ENCODE data around the gene GHRH.

GHRH gene

GRCh38 chr20:37261714-37262113 is at the start of gene GHRH:
GHRH (minus strand) TSS chr20:37261814; CDS start chr20:37256889, 4,925 bp downstream.
- H3K9me3 Mint-ChIP-seq: no peaks in the 10 kb centered on the region
- H3K27ac Mint-ChIP-seq: no peak within 1 kb of the TSS
- no peaks in the 10 kb centered on the region for H3K27me3 Mint-ChIP-seq
- H3K4me1 Mint-ChIP-seq: no peaks in the 10 kb centered on the region
- no peak within 1 kb of the TSS for H3K4me3 Mint-ChIP-seq
- H3K36me3 Mint-ChIP-seq: no peaks in the 10 kb centered on the region

DNA sequence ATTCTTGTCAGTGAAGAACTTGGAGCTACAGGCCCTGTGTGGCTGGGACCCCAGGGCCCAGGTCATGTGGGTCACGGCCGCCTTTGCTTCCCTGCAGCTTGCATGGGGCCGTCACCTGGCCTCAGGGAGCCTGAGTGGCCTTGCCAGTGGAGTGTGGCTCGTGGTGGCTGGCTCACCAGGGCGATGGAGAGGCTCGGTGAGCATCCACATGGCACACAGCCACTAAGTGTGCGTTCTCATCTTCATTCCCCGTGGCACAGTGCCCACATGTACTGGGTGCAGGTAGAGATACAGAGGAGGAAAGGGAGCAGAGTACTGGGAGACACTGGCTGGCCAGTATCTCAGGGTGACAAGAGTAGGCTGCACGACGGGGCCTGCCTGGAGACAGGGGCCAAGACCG is 49.3 kb upstream of the GHRH start:
- H3K4me3 Mint-ChIP-seq: no peak overlapping the region
- H3K9me3 Mint-ChIP-seq: no peaks in the 10 kb centered on the region
- H3K4me1 Mint-ChIP-seq: peaks cover 25% of the 10 kb centered on the region
- H3K27ac Mint-ChIP-seq: no peak overlapping the region
- peaks cover 3% of the 10 kb centered on the region for H3K36me3 Mint-ChIP-seq
- H3K27me3 Mint-ChIP-seq: no peaks in the 10 kb centered on the region

- Mint-ChIP-seq H3K4me1 (peaks cover 21% of the 10 kb centered on the region), H3K9me3 (no peaks in the 10 kb centered on the region), H3K36me3 (peaks cover 3% of the 10 kb centered on the region), H3K4me3 (no peak overlapping the region), H3K27me3 (no peaks in the 10 kb centered on the region), H3K27ac (no peak overlapping the region)
These were observed 48.4 kb upstream of the GHRH start for GRCh38 chr20:37309936-37310590.

DNA sequence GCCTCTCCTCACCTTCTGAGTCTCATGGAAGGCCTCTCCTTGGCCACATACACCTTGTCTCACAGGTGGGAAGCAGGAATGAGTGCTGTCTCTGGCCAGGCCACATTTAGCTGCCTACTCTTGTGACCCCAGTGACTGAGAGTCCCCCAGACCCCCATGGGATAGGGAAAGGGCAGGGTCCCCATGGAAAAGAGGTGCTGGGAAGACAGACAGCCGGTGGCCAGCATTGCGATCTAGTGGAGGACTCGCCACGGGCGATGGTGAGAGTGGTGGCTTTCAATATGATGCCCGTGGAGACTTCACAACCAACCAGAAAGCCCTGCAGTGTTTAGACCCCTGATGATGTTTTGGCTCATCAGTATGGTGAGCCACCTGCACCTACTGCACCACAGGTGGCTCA is 47.7 kb upstream of the GHRH start:
- Mint-ChIP-seq H3K9me3 (no peaks in the 10 kb centered on the region), H3K36me3 (peaks cover 8% of the 10 kb centered on the region), H3K4me3 (no peak overlapping the region), H3K27me3 (no peaks in the 10 kb centered on the region), H3K4me1 (peaks cover 24% of the 10 kb centered on the region), H3K27ac (no peak overlapping the region)

- H3K36me3 Mint-ChIP-seq: peaks cover 10% of the 10 kb centered on the region
- H3K27ac Mint-ChIP-seq: no peak overlapping the region
- H3K9me3 Mint-ChIP-seq: no peaks in the 10 kb centered on the region
- H3K4me1 Mint-ChIP-seq: peaks cover 19% of the 10 kb centered on the region
- no peak overlapping the region for H3K4me3 Mint-ChIP-seq
- H3K27me3 Mint-ChIP-seq: no peaks in the 10 kb centered on the region
These were observed 46.8 kb upstream of the GHRH start for GRCh38 chr20:37308086-37309050.

DNA sequence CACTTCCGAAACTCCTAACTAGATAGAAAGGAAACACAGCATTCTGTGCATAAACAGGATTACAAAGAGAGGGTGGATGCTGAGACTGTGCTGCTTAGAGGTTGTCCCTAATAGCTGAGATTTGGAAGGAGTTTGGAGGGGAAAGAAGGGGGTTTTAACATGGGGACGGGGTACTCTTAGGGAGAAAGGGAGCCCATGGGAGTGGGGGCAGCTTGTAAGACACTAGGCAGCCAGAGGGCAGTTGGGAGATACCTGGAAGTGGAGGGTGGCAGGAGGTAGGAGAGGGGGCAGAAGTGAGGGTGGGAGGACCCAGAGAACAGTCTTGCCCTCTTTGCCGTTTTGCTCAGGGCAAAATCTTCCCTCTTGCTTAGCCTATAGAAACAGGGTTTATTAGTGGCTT is 44.2 kb upstream of the GHRH start:
- peaks cover 15% of the 10 kb centered on the region for H3K4me1 Mint-ChIP-seq
- H3K4me3 Mint-ChIP-seq: no peak overlapping the region
- H3K27ac Mint-ChIP-seq: no peak overlapping the region
- H3K36me3 Mint-ChIP-seq: peaks cover 14% of the 10 kb centered on the region
- no peaks in the 10 kb centered on the region for H3K27me3 Mint-ChIP-seq
- no peaks in the 10 kb centered on the region for H3K9me3 Mint-ChIP-seq

DNA sequence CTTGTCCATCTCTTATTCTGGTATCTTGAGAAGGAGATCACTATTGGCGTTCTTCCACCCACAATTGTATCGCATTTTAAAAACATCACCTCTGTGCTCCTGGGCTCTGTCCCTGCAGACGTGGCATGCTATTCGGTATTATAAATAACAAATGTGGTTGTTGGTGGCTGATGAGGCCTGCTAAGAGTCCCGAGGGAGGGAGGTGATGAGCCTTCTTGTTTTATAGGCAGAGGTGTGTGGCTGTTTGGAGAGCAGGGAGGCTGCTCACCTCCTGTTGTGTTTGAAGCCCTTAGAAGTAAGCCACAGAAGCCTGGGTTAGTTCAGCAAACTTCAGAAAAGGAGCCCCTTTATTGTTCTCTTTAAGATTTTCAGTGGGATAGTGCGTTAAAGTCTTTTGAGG is 43.5 kb upstream of the GHRH start:
- no peaks in the 10 kb centered on the region for H3K9me3 Mint-ChIP-seq
- H3K4me1 Mint-ChIP-seq: peaks cover 22% of the 10 kb centered on the region
- H3K27ac Mint-ChIP-seq: no peak overlapping the region
- H3K36me3 Mint-ChIP-seq: peaks cover 16% of the 10 kb centered on the region
- no peak overlapping the region for H3K4me3 Mint-ChIP-seq
- no peaks in the 10 kb centered on the region for H3K27me3 Mint-ChIP-seq

DNA sequence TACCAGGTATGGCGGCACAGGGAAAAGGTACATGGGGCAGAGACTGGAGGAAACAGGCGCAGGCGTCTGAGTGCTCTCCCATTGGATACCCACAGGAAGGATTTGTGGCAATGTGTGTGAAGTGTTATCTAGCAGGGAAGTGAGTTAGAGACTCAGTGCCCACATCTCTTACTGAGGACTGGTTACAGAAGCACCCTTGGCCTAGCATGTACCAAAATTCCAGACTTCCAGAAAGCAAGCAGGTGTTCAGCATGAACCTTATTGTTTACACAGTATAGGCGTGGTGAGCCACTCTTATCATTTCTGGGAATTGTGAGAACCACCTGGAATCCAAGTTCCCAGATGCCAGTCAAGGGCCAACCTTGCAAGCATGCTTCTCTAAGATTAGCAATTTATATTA is 42.0 kb upstream of the GHRH start:
- Mint-ChIP-seq H3K4me3 (no peak overlapping the region), H3K27ac (no peak overlapping the region), H3K36me3 (peaks cover 14% of the 10 kb centered on the region), H3K27me3 (no peaks in the 10 kb centered on the region), H3K4me1 (peaks cover 21% of the 10 kb centered on the region), H3K9me3 (no peaks in the 10 kb centered on the region)

DNA sequence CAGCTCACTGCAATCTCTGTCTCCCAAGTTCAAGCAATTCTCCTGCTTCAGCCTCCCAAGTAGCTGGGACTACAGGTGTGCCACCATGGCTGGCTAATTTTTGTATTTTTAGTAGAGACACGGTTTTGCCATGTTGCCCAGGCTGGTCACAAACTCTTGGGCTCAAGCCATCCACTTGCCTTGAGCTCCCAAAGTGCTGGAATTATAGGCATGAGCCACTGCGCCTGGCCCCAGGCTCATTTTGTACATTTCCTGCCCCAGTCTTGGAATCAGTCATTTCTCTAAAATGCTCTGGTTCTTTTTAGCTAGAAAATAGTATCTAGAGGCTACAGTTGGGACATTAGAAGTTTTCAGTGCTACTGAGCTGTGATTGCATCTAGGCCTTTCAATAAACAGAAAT is 41.4 kb upstream of the GHRH start:
- no peaks in the 10 kb centered on the region for H3K27me3 Mint-ChIP-seq
- H3K4me1 Mint-ChIP-seq: peaks cover 22% of the 10 kb centered on the region
- H3K9me3 Mint-ChIP-seq: no peaks in the 10 kb centered on the region
- no peak overlapping the region for H3K27ac Mint-ChIP-seq
- no peak overlapping the region for H3K4me3 Mint-ChIP-seq
- H3K36me3 Mint-ChIP-seq: peaks cover 15% of the 10 kb centered on the region

GRCh38 chr20:37301558-37301957 is 39.9 kb upstream of the GHRH start:
- Mint-ChIP-seq H3K4me3 (no peak overlapping the region), H3K27me3 (no peaks in the 10 kb centered on the region), H3K9me3 (no peaks in the 10 kb centered on the region), H3K36me3 (peaks cover 15% of the 10 kb centered on the region), H3K27ac (peak overlapping the region; percentile 41), H3K4me1 (peaks cover 31% of the 10 kb centered on the region)

- H3K27me3 Mint-ChIP-seq: no peaks in the 10 kb centered on the region
- H3K4me1 Mint-ChIP-seq: peaks cover 35% of the 10 kb centered on the region
- H3K4me3 Mint-ChIP-seq: no peak overlapping the region
- H3K27ac Mint-ChIP-seq: no peak overlapping the region
- no peaks in the 10 kb centered on the region for H3K9me3 Mint-ChIP-seq
- H3K36me3 Mint-ChIP-seq: peaks cover 15% of the 10 kb centered on the region
These were observed 39.5 kb upstream of the GHRH start for GRCh38 chr20:37301120-37301519.

- peaks cover 43% of the 10 kb centered on the region for H3K4me1 Mint-ChIP-seq
- H3K4me3 Mint-ChIP-seq: no peak overlapping the region
- H3K36me3 Mint-ChIP-seq: peaks cover 17% of the 10 kb centered on the region
- H3K27ac Mint-ChIP-seq: no peak overlapping the region
- H3K9me3 Mint-ChIP-seq: no peaks in the 10 kb centered on the region
- H3K27me3 Mint-ChIP-seq: no peaks in the 10 kb centered on the region
These were observed 38.3 kb upstream of the GHRH start for GRCh38 chr20:37299718-37300528.

GRCh38 chr20:37298190-37298939 is 36.8 kb upstream of the GHRH start:
- peaks cover 49% of the 10 kb centered on the region for H3K4me1 Mint-ChIP-seq
- H3K36me3 Mint-ChIP-seq: peaks cover 17% of the 10 kb centered on the region
- no peak overlapping the region for H3K4me3 Mint-ChIP-seq
- H3K27ac Mint-ChIP-seq: no peak overlapping the region
- no peaks in the 10 kb centered on the region for H3K9me3 Mint-ChIP-seq
- H3K27me3 Mint-ChIP-seq: no peaks in the 10 kb centered on the region

DNA sequence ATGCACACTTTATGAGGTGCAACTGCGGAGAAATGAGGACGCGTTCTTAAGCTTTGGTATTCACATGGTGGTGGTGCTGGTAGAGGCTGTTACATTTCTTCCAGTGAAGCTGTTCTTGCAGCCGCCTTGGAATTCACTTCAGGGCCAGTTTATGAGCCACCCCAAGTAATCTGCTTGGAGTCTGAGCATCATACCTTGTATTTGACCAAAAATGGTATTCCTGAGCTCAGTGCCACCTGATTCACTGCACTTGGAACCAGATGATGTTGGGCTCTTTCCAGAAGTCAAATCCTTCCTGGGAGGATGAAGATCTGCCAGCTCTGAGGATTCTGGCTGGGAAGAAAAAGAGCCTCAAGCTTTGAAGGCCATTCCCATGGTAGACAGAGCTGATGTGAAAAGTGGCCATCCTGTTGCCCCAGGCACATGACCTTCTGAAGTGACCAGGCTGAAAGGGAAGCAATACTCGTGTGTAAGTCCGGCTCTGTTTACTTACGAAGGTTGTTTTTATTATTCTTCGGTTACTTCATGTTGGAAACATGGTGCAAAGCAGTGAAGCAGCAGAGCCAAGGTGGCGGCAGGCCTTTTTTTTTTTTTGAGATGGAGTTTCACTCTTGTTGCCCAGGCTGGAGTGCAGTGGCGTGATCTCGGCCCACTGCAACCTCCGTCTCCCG is 35.6 kb upstream of the GHRH start:
- Mint-ChIP-seq H3K27me3 (no peaks in the 10 kb centered on the region), H3K27ac (no peak overlapping the region), H3K4me3 (no peak overlapping the region), H3K36me3 (peaks cover 22% of the 10 kb centered on the region), H3K4me1 (peaks cover 56% of the 10 kb centered on the region), H3K9me3 (no peaks in the 10 kb centered on the region)

GRCh38 chr20:37296371-37296770 is 34.8 kb upstream of the GHRH start:
- Mint-ChIP-seq H3K27me3 (no peaks in the 10 kb centered on the region), H3K4me3 (no peak overlapping the region), H3K36me3 (peaks cover 20% of the 10 kb centered on the region), H3K4me1 (peaks cover 63% of the 10 kb centered on the region), H3K27ac (no peak overlapping the region), H3K9me3 (no peaks in the 10 kb centered on the region)

Measured in activated naive CD4-positive, alpha-beta T cell treated with anti-CD3 and anti-CD28 coated beads, Interleukin-2, amount 50 U/mL, for 24 hours (primary cell).